ENCODE measurements around the gene GOLGA7B.

GOLGA7B gene

GRCh38 chr10:97811958-97812357 lies 37.7 kb upstream of the GOLGA7B start:
- DNase-seq (ENCODE audit: extremely low read depth, low read depth) = no peak
- TF ChIP-seq, protein P1, sequence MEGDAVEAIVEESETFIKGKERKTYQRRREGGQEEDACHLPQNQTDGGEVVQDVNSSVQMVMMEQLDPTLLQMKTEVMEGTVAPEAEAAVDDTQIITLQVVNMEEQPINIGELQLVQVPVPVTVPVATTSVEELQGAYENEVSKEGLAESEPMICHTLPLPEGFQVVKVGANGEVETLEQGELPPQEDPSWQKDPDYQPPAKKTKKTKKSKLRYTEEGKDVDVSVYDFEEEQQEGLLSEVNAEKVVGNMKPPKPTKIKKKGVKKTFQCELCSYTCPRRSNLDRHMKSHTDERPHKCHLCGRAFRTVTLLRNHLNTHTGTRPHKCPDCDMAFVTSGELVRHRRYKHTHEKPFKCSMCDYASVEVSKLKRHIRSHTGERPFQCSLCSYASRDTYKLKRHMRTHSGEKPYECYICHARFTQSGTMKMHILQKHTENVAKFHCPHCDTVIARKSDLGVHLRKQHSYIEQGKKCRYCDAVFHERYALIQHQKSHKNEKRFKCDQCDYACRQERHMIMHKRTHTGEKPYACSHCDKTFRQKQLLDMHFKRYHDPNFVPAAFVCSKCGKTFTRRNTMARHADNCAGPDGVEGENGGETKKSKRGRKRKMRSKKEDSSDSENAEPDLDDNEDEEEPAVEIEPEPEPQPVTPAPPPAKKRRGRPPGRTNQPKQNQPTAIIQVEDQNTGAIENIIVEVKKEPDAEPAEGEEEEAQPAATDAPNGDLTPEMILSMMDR (IDR thresholded peaks at IDR 0.05; ENCODE audit: low read depth, low read length, missing control alignments) = no peak
- no peak overlapping the region for H3K4me3 ChIP-seq (replicated peaks; ENCODE audit: low read depth, low read length)

GRCh38 chr10:97812696-97813095 lies 36.9 kb upstream of the GOLGA7B start:
- TF ChIP-seq, protein P1 (IDR thresholded peaks at IDR 0.05; ENCODE audit: low read depth, low read length, missing control alignments) = no peak
- DNase-seq (ENCODE audit: extremely low read depth, low read depth) = no peak
- H3K4me3 ChIP-seq (replicated peaks; ENCODE audit: low read depth, low read length) = no peak overlapping the region

DNA sequence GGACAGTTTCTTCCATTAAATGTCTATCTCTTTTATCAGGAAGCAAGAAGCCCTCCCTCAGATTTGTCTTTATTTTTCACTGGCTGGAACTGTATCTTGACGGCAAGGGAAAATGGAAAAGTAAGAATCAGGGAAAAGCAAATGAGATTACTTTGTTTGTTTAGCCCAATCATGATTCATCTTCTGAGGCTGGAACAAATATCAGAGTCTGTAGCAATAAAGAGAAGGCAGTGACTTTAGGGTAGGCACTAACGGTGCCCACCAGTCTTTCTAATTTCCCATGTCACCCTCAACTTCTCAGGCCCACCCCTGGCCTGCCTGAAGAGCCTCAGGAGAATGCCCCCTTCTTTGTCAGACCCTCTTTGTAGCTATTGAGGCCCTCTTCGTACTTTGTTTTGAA lies 36.3 kb upstream of the GOLGA7B start:
- TF ChIP-seq, protein P1 (IDR thresholded peaks at IDR 0.05; ENCODE audit: low read depth, low read length, missing control alignments) = no peak
- DNase-seq (ENCODE audit: extremely low read depth, low read depth) = no peak
- H3K4me3 ChIP-seq (replicated peaks; ENCODE audit: low read depth, low read length) = no peak overlapping the region

DNA sequence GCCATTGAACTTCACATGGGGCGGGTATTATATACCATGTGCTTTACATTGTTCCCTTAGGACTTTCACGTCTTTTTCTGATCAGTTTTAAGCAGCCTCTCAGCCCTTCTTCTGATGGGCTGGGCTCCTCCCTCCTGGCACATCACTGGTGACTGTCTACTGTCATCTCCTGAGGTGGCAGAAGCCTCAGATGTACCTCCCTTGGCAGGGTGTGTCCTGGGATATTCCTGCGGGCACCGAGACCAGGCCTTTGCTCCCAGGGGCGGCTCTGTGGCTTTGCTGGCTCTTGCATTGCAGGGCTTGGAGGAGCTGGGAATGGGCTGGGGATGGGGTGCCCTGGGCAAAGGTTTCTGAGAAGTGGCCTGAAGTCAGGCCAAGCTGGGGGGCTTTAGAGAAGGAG lies 34.6 kb upstream of the GOLGA7B start:
- TF ChIP-seq, protein P1 (IDR thresholded peaks at IDR 0.05; ENCODE audit: low read depth, low read length, missing control alignments) = no peak
- H3K4me3 ChIP-seq (replicated peaks; ENCODE audit: low read depth, low read length) = no peak overlapping the region
- no peak for DNase-seq (ENCODE audit: extremely low read depth, low read depth)

GRCh38 chr10:97816609-97817008 lies 33.0 kb upstream of the GOLGA7B start:
- DNase-seq (ENCODE audit: extremely low read depth, low read depth) = no peak

GRCh38 chr10:97818572-97818971 lies 31.1 kb upstream of the GOLGA7B start:
- H3K4me3 ChIP-seq (replicated peaks; ENCODE audit: low read depth, low read length) = no peak overlapping the region
- DNase-seq (ENCODE audit: extremely low read depth, low read depth) = no peak
- TF ChIP-seq, protein P1 (IDR thresholded peaks at IDR 0.05; ENCODE audit: low read depth, low read length, missing control alignments) = no peak

More at GRCh38 chr10:97816609-97817008, 33.0 kb upstream of the GOLGA7B start:
- H3K4me3 ChIP-seq (replicated peaks; ENCODE audit: low read depth, low read length) = no peak overlapping the region
- TF ChIP-seq, protein P1 (IDR thresholded peaks at IDR 0.05; ENCODE audit: low read depth, low read length, missing control alignments) = no peak

- DNase-seq (ENCODE audit: extremely low read depth, low read depth) = no peak
- no peak overlapping the region for H3K4me3 ChIP-seq (replicated peaks; ENCODE audit: low read depth, low read length)
- TF ChIP-seq, protein P1 (IDR thresholded peaks at IDR 0.05; ENCODE audit: low read depth, low read length, missing control alignments) = no peak
Measured at GRCh38 chr10:97820096-97820704, 29.4 kb upstream of the GOLGA7B start.
